ENCODE data around the gene LEMD2. TPM values are rescaled to one million over a fixed set of nuclear protein-coding genes. Genes with fewer than 3 reads are reported as not detected.

Gene LEMD2
- total and polyA plus RNA-seq, 4 donors: 30.0 to 85.2 (median 65.0) TPM

DNA sequence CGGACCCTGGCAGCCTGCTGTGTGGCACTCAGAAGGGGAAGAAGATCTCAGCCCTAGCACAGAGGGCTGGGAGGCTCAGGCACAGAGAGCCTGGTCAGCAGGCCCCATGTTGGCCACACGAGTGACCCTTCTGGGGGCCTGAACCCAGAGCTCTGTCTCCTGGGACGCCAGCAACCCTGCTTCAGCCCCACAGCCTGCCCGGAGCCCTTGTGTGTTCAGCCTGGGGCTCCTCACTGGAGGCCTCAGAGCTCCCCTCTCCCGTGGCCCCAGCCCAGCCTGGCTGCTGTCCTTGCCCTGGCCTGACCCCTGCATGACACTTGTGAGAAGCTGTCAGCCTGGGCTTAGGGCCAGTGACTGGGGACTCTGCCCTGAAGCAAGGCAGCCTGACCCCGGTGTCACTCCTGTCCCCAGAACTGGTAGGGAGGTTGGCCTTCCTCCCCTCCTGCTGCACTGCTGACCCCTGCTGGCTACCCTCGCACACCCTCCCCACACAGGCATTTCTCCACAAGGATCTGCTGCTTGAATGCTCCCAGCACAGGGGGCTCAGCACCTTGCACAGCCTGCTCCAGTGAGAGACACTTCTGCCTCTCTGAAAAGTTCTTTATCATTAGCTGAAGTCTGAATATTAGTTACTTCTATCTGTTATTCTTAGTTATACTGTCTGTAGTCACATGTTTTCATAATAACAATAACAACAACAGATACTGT is 26.9 kb downstream of the LEMD2 start:
- Histone ChIP-seq H3K4me1 (ENCODE audit: control insufficient read depth, insufficient read depth, low read length) (peaks cover 18% of the 10 kb centered on the region), H3K9me3 (ENCODE audit: control insufficient read depth, insufficient read depth, low read length) (no peaks in the 10 kb centered on the region), H3K27me3 (ENCODE audit: control insufficient read depth, insufficient read depth, low read length) (no peaks in the 10 kb centered on the region), H3K36me3 (ENCODE audit: control insufficient read depth, insufficient read depth, low read length) (no peaks in the 10 kb centered on the region), H3K27ac (ENCODE audit: low read depth, low read length) (no peak overlapping the region), H3K4me3 (ENCODE audit: low read depth, low read length) (no peak overlapping the region)
- no peak for DNase-seq (ENCODE audit: low read depth in 4 of 6, low spot score in 6 of 6)
- WGBS (ENCODE audit: insufficient coverage): 55% methylated on average over 6 of the region's 7 CpGs

GRCh38 chr6:33761581-33761921 is 27.4 kb downstream of the LEMD2 start:
- no peak overlapping the region for H3K27ac ChIP-seq (ENCODE audit: low read depth, low read length)
- DNase-seq (ENCODE audit: low read depth in 4 of 6, low spot score in 6 of 6): no peak
- no peak overlapping the region for H3K4me3 ChIP-seq (ENCODE audit: low read depth, low read length)
- H3K27me3 ChIP-seq (ENCODE audit: control insufficient read depth, insufficient read depth, low read length): no peaks in the 10 kb centered on the region
- no peaks in the 10 kb centered on the region for H3K9me3 ChIP-seq (ENCODE audit: control insufficient read depth, insufficient read depth, low read length)
- WGBS (ENCODE audit: insufficient coverage): 81% methylated on average over 2 of the region's 2 CpGs
- no peaks in the 10 kb centered on the region for H3K36me3 ChIP-seq (ENCODE audit: control insufficient read depth, insufficient read depth, low read length)
- H3K4me1 ChIP-seq (ENCODE audit: control insufficient read depth, insufficient read depth, low read length): peaks cover 18% of the 10 kb centered on the region

GRCh38 chr6:33759887-33760629 is 28.9 kb downstream of the LEMD2 start:
- H3K4me3 ChIP-seq (ENCODE audit: low read depth, low read length): no peak overlapping the region
- WGBS (ENCODE audit: insufficient coverage): 86% methylated on average over 8 of the region's 9 CpGs
- H3K4me1 ChIP-seq (ENCODE audit: control insufficient read depth, insufficient read depth, low read length): peaks cover 22% of the 10 kb centered on the region
- no peak for DNase-seq (ENCODE audit: low read depth in 4 of 6, low spot score in 6 of 6)
- H3K27ac ChIP-seq (ENCODE audit: low read depth, low read length): no peak overlapping the region
- no peaks in the 10 kb centered on the region for H3K9me3 ChIP-seq (ENCODE audit: control insufficient read depth, insufficient read depth, low read length)
- H3K27me3 ChIP-seq (ENCODE audit: control insufficient read depth, insufficient read depth, low read length): no peaks in the 10 kb centered on the region
- no peaks in the 10 kb centered on the region for H3K36me3 ChIP-seq (ENCODE audit: control insufficient read depth, insufficient read depth, low read length)

GRCh38 chr6:33758815-33759216 is 30.1 kb downstream of the LEMD2 start:
- DNase-seq (ENCODE audit: low read depth in 4 of 6, low spot score in 6 of 6): no peak
- no peaks in the 10 kb centered on the region for H3K9me3 ChIP-seq (ENCODE audit: control insufficient read depth, insufficient read depth, low read length)
- no peaks in the 10 kb centered on the region for H3K27me3 ChIP-seq (ENCODE audit: control insufficient read depth, insufficient read depth, low read length)
- no peaks in the 10 kb centered on the region for H3K36me3 ChIP-seq (ENCODE audit: control insufficient read depth, insufficient read depth, low read length)
- no peak overlapping the region for H3K27ac ChIP-seq (ENCODE audit: low read depth, low read length)
- peaks cover 24% of the 10 kb centered on the region for H3K4me1 ChIP-seq (ENCODE audit: control insufficient read depth, insufficient read depth, low read length)
- 92% methylated on average over 6 of the region's 7 CpGs for WGBS (ENCODE audit: insufficient coverage)
- no peak overlapping the region for H3K4me3 ChIP-seq (ENCODE audit: low read depth, low read length)

DNA sequence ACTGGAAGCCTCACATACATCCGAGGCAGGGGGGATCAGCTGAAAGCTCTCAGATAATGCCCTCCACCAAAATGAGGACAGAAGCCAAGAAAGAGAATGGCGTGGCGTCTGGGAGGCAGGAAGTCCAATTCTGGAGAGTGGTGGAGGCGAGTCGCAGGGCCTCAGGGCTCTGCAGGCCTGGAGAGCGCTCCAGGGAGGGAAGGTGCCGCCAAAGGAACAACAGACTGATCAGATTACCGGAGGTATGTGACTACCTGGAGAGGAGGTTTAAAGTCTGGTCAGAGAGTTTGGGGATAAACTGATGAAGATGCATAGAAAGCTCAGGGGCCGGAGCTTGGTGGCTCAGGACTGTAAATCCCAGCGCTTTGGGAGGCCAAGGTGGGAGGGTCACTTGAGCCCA is 31.0 kb downstream of the LEMD2 start:
- no peak overlapping the region for H3K27ac ChIP-seq (ENCODE audit: low read depth, low read length)
- H3K9me3 ChIP-seq (ENCODE audit: control insufficient read depth, insufficient read depth, low read length): no peaks in the 10 kb centered on the region
- H3K36me3 ChIP-seq (ENCODE audit: control insufficient read depth, insufficient read depth, low read length): no peaks in the 10 kb centered on the region
- DNase-seq (ENCODE audit: low read depth in 4 of 6, low spot score in 6 of 6): no peak
- H3K27me3 ChIP-seq (ENCODE audit: control insufficient read depth, insufficient read depth, low read length): no peaks in the 10 kb centered on the region
- 81% methylated on average over 8 of the region's 10 CpGs for WGBS (ENCODE audit: insufficient coverage)
- peaks cover 24% of the 10 kb centered on the region for H3K4me1 ChIP-seq (ENCODE audit: control insufficient read depth, insufficient read depth, low read length)
- H3K4me3 ChIP-seq (ENCODE audit: low read depth, low read length): no peak overlapping the region

GRCh38 chr6:33757113-33757512 is 31.8 kb downstream of the LEMD2 start:
- Histone ChIP-seq H3K27ac (ENCODE audit: low read depth, low read length) (no peak overlapping the region), H3K9me3 (ENCODE audit: control insufficient read depth, insufficient read depth, low read length) (no peaks in the 10 kb centered on the region), H3K27me3 (ENCODE audit: control insufficient read depth, insufficient read depth, low read length) (no peaks in the 10 kb centered on the region), H3K4me1 (ENCODE audit: control insufficient read depth, insufficient read depth, low read length) (peaks cover 21% of the 10 kb centered on the region), H3K4me3 (ENCODE audit: low read depth, low read length) (no peak overlapping the region), H3K36me3 (ENCODE audit: control insufficient read depth, insufficient read depth, low read length) (no peaks in the 10 kb centered on the region)
- WGBS (ENCODE audit: insufficient coverage): 77% methylated on average over 2 of the region's 3 CpGs
- no peak for DNase-seq (ENCODE audit: low read depth in 4 of 6, low spot score in 6 of 6)

DNA sequence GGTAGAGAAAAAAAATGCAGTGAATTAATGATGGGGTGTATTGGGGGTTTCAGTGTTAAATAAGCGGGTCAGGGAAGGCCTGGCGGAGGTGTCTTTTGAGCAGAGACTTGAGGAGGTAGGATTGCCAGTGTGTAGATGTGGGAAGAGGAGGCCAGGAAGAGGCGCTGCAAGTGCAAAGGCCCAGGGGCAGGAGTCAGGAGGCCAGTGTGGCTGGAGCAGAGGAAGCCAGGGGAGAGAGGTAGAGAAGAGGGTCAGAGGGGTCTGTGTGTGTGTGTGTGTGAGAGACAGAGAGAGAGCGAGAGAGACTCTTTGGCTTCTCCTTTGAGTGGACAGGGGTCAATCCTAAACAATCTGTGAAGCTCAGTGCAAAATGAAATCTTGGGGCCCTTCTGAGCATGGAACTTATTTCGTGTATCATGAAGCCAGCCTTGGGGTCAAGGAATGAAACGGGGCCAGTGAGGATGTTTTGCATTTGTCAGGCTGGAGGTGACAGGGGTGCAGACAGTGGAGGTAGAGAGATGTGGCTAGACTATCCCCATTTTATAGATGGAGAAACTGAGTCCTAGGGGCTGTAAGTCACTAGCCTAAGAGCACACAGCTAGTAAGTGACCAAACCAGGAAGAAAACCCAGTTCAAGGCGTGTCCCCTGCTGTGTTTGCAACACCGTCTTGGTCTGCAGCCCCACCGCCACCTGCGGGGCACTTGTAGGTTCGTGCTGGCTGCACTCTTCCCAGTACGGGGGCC is 32.5 kb downstream of the LEMD2 start:
- DNase-seq (ENCODE audit: low read depth in 4 of 6, low spot score in 6 of 6): no peak
- no peaks in the 10 kb centered on the region for H3K36me3 ChIP-seq (ENCODE audit: control insufficient read depth, insufficient read depth, low read length)
- 83% methylated on average over 11 of the region's 12 CpGs for WGBS (ENCODE audit: insufficient coverage)

GRCh38 chr6:33755070-33755869 is 33.7 kb downstream of the LEMD2 start:
- Histone ChIP-seq H3K4me1 (ENCODE audit: control insufficient read depth, insufficient read depth, low read length) (peaks cover 6% of the 10 kb centered on the region), H3K4me3 (ENCODE audit: low read depth, low read length) (no peak overlapping the region), H3K27ac (ENCODE audit: low read depth, low read length) (no peak overlapping the region), H3K27me3 (ENCODE audit: control insufficient read depth, insufficient read depth, low read length) (no peaks in the 10 kb centered on the region), H3K9me3 (ENCODE audit: control insufficient read depth, insufficient read depth, low read length) (no peaks in the 10 kb centered on the region), H3K36me3 (ENCODE audit: control insufficient read depth, insufficient read depth, low read length) (no peaks in the 10 kb centered on the region)
- peak in 1 of 6 donors; percentile 57 for DNase-seq (ENCODE audit: low read depth in 4 of 6, low spot score in 6 of 6)
- 68% methylated on average over 8 of the region's 13 CpGs for WGBS (ENCODE audit: insufficient coverage)

More for the DNA sequence above, 32.5 kb downstream of the LEMD2 start:
- no peaks in the 10 kb centered on the region for H3K27me3 ChIP-seq (ENCODE audit: control insufficient read depth, insufficient read depth, low read length)
- H3K27ac ChIP-seq (ENCODE audit: low read depth, low read length): no peak overlapping the region
- no peak overlapping the region for H3K4me3 ChIP-seq (ENCODE audit: low read depth, low read length)
- peaks cover 14% of the 10 kb centered on the region for H3K4me1 ChIP-seq (ENCODE audit: control insufficient read depth, insufficient read depth, low read length)
- no peaks in the 10 kb centered on the region for H3K9me3 ChIP-seq (ENCODE audit: control insufficient read depth, insufficient read depth, low read length)

- Histone ChIP-seq H3K4me1 (ENCODE audit: control insufficient read depth, insufficient read depth, low read length) (peaks cover 6% of the 10 kb centered on the region), H3K36me3 (ENCODE audit: control insufficient read depth, insufficient read depth, low read length) (no peaks in the 10 kb centered on the region), H3K27ac (ENCODE audit: low read depth, low read length) (no peak overlapping the region), H3K27me3 (ENCODE audit: control insufficient read depth, insufficient read depth, low read length) (no peaks in the 10 kb centered on the region), H3K4me3 (ENCODE audit: low read depth, low read length) (no peak overlapping the region), H3K9me3 (ENCODE audit: control insufficient read depth, insufficient read depth, low read length) (no peaks in the 10 kb centered on the region)
- WGBS (ENCODE audit: insufficient coverage): 57% methylated on average over 11 of the region's 11 CpGs
- peak in 1 of 6 donors; percentile 74 for DNase-seq (ENCODE audit: low read depth in 4 of 6, low spot score in 6 of 6)
These were observed 34.7 kb downstream of the LEMD2 start for GRCh38 chr6:33754222-33754621.

Data from spinal cord (tissue), 10 donors.